OCI-LY7 (cell line): ENCODE results near the gene OR13J1. TPM values are rescaled to one million over a fixed set of nuclear protein-coding genes. Genes with fewer than 3 reads are reported as not detected.

Experiments used
- BruUV-seq: library from RNA; stranded (reverse); fragments of 400-500 nt; replicated peaks from 2 replicates; lab custom pipeline; 2021; lab: Mats Ljungman, UMichigan
- CTCF ChIA-PET: fragments of 300-600 bp; sonication (Branson Sonifier 250); formaldehyde crosslinking; loops from one replicate; lab custom pipeline; 2022; ENCODE audit warnings: antibody characterized with exemption; ENCODE audit not compliant: unreplicated experiment; lab: Charles Lee
- POLR2A ChIA-PET: fragments of 300-600 bp; sonication (Branson Sonifier 250); formaldehyde crosslinking; loops from one replicate; lab custom pipeline; 2022; ENCODE audit warnings: antibody characterized with exemption; lab: Charles Lee
- DNase-seq: peaks from one replicate; pipeline ENCODE4 v3.0.0-alpha.2; 2015; ENCODE audit warnings: low spot score
- H2AFZ ChIP-seq: fragments of 200-600 bp; sonication (generic), shearing (Covaris generic); 2 replicates; pipeline ENCODE4 v1.6.1; 2014; ENCODE audit warnings: mild to moderate bottlenecking, antibody characterized with exemption, low read length, moderate library complexity
- H3K27ac ChIP-seq: fragments of 200-600 bp; sonication (generic); 2 replicates; pipeline ENCODE4 v1.5.1; 2014; ENCODE audit warnings: mixed run types, low read depth, mild to moderate bottlenecking, moderate library complexity, low read length, inconsistent platforms; ENCODE audit not compliant: poor library complexity, severe bottlenecking
- H3K36me3 ChIP-seq: fragments of 200-600 bp; sonication (generic); 2 replicates; pipeline ENCODE4 v1.6.1; 2014; ENCODE audit warnings: mild to moderate bottlenecking, antibody characterized with exemption, low read length, moderate library complexity, mixed read lengths; ENCODE audit not compliant: insufficient read depth
- H3K4me1 ChIP-seq: fragments of 200-600 bp; sonication (generic); 2 replicates; pipeline ENCODE4 v1.5.1; 2014; ENCODE audit warnings: mild to moderate bottlenecking, low read length; ENCODE audit not compliant: insufficient read depth, poor library complexity, severe bottlenecking
- H3K4me2 ChIP-seq: fragments of 200-600 bp; sonication (generic); 2 replicates; pipeline ENCODE4 v1.6.1; 2014; ENCODE audit warnings: mild to moderate bottlenecking, low read length
- H3K4me3 ChIP-seq: fragments of 200-600 bp; sonication (generic); 2 replicates; pipeline ENCODE4 v1.5.1; 2014; ENCODE audit warnings: mild to moderate bottlenecking, low read depth, low read length; ENCODE audit not compliant: poor library complexity, severe bottlenecking
- H3K79me2 ChIP-seq: fragments of 200-600 bp; sonication (generic); 2 replicates; pipeline ENCODE4 v1.6.1; 2016; ENCODE audit warnings: low read depth, mild to moderate bottlenecking, low read length, moderate library complexity, mixed read lengths; ENCODE audit not compliant: insufficient read depth
- H3K9me2 ChIP-seq: fragments of 200-600 bp; sonication (generic); 2 replicates; pipeline ENCODE4 v1.6.1; 2016; ENCODE audit warnings: mild to moderate bottlenecking, low read length, mixed read lengths; ENCODE audit not compliant: insufficient read depth
- H3K9me3 ChIP-seq: fragments of 200-600 bp; sonication (generic); 2 replicates; pipeline ENCODE4 v1.6.1; 2014; ENCODE audit warnings: mild to moderate bottlenecking, mixed run types, low read length, mixed read lengths
- H4K20me1 ChIP-seq: fragments of 200-600 bp; sonication (generic); 2 replicates; pipeline ENCODE4 v1.6.1; 2014; ENCODE audit warnings: mild to moderate bottlenecking, antibody characterized with exemption, low read length, moderate library complexity, mixed read lengths; ENCODE audit not compliant: insufficient read depth
- EZH2phosphoT487 ChIP-seq: fragments of 200-600 bp; sonication (generic); IDR thresholded peaks from 2 replicates; pipeline ENCODE4 v1.6.1; 2018; ENCODE audit warnings: low read depth, borderline replicate concordance, mild to moderate bottlenecking, mixed run types, antibody characterized with exemption, low read length, moderate library complexity, mixed read lengths
- intact Hi-C: fragments of 100-400 bp; cut with micrococcal nuclease; formaldehyde crosslinking; loops from one replicate; pipeline ENCODE4 v1.10.0; 2022; ENCODE audit not compliant: unreplicated experiment
- total RNA-seq, 2 experiments: library from RNA; depleted of rRNA in 1 of 2; stranded (reverse); fragments of >200 nt in 1 of 2; shearing (Covaris generic) in 1 of 2; gene quantifications; 2 replicates each; pipeline ENCODE4 v1.2.3, GENCODE V29; 2014 to 2022
- TF ChIP-seq, protein P1 (sequence below): fragments of 200-600 bp; sonication (generic); conservative IDR thresholded peaks from 2 replicates; pipeline ENCODE4 v1.5.1; 2014; ENCODE audit warnings: mild to moderate bottlenecking, antibody characterized with exemption, low read length, moderate library complexity, mixed read lengths

Gene OR13J1
- total RNA-seq, 2 experiments from 2014 or later, result not detected

DNA sequence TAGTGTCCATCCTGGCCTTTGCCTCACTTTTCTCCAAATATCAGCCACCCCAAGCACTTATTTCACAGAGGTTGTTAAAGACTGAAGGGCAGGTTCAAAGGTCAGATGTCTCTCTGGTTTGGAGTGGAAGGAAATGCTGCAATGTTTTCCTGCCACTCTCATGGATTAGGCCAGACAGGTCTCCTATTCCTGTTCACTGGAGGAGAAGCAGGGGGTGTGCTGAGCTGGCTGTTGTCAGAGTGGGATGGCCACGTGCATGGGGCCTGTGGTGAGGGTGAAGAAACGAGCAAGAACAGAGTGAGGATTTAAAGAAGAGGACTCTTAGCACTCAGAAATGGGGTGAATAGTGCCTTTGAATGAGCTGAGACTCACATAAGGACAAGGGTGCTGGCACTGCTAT, 34.4 kb downstream of the OR13J1 start:
- no peak overlapping the region for H3K27ac ChIP-seq
- H4K20me1 ChIP-seq, result no peaks in the 10 kb centered on the region
- H3K9me3 ChIP-seq, result no peaks in the 10 kb centered on the region
- no peak for DNase-seq
- TF ChIP-seq, protein P1, sequence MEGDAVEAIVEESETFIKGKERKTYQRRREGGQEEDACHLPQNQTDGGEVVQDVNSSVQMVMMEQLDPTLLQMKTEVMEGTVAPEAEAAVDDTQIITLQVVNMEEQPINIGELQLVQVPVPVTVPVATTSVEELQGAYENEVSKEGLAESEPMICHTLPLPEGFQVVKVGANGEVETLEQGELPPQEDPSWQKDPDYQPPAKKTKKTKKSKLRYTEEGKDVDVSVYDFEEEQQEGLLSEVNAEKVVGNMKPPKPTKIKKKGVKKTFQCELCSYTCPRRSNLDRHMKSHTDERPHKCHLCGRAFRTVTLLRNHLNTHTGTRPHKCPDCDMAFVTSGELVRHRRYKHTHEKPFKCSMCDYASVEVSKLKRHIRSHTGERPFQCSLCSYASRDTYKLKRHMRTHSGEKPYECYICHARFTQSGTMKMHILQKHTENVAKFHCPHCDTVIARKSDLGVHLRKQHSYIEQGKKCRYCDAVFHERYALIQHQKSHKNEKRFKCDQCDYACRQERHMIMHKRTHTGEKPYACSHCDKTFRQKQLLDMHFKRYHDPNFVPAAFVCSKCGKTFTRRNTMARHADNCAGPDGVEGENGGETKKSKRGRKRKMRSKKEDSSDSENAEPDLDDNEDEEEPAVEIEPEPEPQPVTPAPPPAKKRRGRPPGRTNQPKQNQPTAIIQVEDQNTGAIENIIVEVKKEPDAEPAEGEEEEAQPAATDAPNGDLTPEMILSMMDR, result no peak
- TF ChIP-seq EZH2phosphoT487, result no peak
- no peaks in the 10 kb centered on the region for H3K36me3 ChIP-seq
- H3K9me2 ChIP-seq, result no peaks in the 10 kb centered on the region
- no peak overlapping the region for H3K4me3 ChIP-seq
- intact Hi-C loops, result no loop called here
- H2AFZ ChIP-seq, result no peak overlapping the region
- no TSS peak for BruUV-seq
- POLR2A ChIA-PET, result interaction anchor here (0.9 kb wide), 1 partner anchor 9 kb away, joined by 4 read pairs; no protein-coding TSS in a partner anchor
- CTCF ChIA-PET, result interaction anchor here (0.6 to 0.8 kb wide), 2 partner anchors 43 to 47 kb away, joined by 3 to 4 read pairs; no protein-coding TSS in a partner anchor
- H3K79me2 ChIP-seq, result no peaks in the 10 kb centered on the region
- H3K4me2 ChIP-seq, result no peak overlapping the region
- peaks cover 24% of the 10 kb centered on the region for H3K4me1 ChIP-seq

DNA sequence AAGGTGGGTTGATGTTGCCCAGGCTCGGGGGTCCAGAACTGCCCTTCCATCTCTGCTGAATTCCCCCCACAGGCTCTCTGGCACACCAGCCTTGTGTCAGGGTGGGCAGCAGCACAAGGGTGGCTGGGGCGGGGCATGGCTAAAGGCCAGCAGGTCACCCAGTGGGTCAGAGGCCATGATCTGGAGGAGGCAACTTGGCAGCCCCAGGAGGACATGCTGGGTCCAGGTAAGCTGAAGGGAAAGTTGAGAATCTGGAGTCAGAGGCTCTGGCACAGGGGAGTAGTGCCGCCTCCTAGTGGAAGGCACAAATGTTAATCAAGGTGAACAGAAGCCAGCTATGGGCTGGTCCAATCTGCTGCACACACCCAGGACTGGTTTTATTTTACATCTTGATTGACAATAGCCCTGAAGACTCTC, 35.0 kb downstream of the OR13J1 start:
- ChIA-PET POLR2A (interaction anchor here (0.9 kb wide), 1 partner anchor 10 kb away, joined by 4 read pairs; no protein-coding TSS in a partner anchor), CTCF (interaction anchor here (0.6 to 0.8 kb wide), 2 partner anchors 43 to 47 kb away, joined by 3 to 4 read pairs; no protein-coding TSS in a partner anchor)
- H3K27ac ChIP-seq, result no peak overlapping the region
- H3K4me1 ChIP-seq, result peaks cover 24% of the 10 kb centered on the region
- no peak overlapping the region for H3K4me3 ChIP-seq
- H3K79me2 ChIP-seq, result no peaks in the 10 kb centered on the region
- TF ChIP-seq EZH2phosphoT487, result no peak
- TF ChIP-seq, protein P1, result peak; percentile 76
- H3K36me3 ChIP-seq, result no peaks in the 10 kb centered on the region
- BruUV-seq, result no TSS peak
- DNase-seq, result peak; percentile 43
- no peaks in the 10 kb centered on the region for H4K20me1 ChIP-seq
- peak overlapping the region; percentile 51; the same call in 1 of the 2 replicates for H2AFZ ChIP-seq
- no peaks in the 10 kb centered on the region for H3K9me2 ChIP-seq
- H3K9me3 ChIP-seq, result no peaks in the 10 kb centered on the region
- H3K4me2 ChIP-seq, result peak overlapping the region; percentile 43
- intact Hi-C loops, result no loop called here
